ENCODE measurements around the gene CFAP99.

CFAP99 gene

DNA sequence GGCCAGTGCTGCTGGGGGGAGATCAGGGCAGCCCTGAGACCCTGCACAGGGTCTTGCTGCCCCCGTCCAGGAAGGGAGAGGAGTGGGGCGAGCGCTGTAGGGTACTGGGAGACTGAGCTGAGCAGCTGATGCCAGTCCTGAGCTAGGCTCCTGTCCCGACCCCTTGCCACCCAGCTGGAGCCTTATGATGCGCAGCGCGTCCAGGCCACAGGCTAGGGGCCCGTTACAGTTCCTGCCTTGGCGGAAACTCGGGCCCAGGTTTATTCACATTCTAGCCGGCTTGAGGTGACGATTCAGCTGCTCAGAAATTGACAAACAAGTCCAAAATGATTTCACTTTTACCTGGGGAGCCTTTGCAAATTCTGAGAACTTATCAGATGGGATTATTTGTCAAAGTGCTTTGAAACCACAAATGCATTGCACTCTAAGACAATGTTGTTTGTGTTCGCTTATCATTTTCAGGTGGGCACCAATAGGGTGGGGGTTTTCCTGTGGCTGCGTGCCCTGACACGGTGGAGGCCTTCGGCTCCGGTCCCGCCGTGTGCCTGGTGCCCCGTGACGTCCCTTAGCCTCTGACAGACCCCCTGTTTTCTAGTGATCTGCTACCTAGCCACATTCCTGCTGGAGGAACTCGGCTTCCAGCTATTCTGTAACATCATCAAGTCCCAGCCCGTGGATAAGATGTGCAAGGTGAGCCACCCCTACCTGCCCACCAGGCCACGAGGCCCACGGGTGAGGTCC, 18.9 kb downstream of the CFAP99 start:
- H3K4me3 ChIP-seq (ENCODE audit: low read length), result no peak overlapping the region
- DNase-seq (ENCODE audit: low read depth), result no peak
- no peak for TF ChIP-seq CTCF (conservative IDR thresholded peaks at IDR 0.05; ENCODE audit: low read depth, low read length)

DNA sequence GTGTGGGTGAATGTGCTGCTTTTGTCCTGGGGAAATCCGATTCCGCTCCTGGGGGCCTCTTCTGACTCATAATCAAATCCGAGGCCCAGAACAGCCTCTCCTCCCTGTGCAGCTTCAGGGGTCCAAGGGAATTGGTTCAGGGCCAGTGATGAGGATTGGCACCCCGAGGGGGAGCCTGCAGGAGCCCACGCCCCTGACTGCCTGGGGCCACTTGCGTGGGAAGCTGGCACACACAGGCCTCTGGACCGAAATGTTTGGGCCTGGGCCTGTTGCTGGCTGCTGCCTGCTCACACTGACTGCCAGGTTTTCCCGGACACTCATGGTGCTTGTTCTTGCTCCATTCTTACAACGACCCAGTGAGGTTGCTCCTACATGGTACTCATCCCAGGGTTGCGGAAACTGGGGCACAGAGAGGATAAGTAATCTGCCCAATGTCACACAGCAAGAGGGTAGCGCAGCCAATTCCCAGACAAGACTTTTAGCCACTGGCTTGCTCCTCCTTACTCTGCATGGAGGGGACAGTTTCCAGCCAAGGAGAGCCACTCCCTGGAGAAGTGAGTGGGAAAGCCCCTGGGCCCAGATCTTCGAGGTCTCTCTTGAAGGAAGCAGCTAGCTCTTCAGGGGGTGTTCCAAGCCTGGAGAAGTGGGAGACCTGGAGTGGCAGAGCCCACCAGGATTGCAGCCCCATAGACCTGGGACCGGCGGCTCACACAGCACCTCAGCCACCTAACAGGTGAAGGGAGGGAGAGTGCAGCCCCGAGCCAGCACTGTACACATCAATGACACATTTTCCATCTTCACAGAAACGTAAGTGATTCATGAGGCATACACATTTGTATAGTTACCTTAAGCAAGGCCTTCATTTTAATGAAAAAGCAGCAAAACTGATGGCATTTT, 20.3 kb downstream of the CFAP99 start:
- no peak for DNase-seq (ENCODE audit: low read depth)
- H3K4me3 ChIP-seq (ENCODE audit: low read length), result no peak overlapping the region
- TF ChIP-seq CTCF (conservative IDR thresholded peaks at IDR 0.05; ENCODE audit: low read depth, low read length), result no peak

GRCh38 chr4:2441393-2442174, 22.8 kb downstream of the CFAP99 start:
- no peak overlapping the region for H3K4me3 ChIP-seq (ENCODE audit: low read length)
- TF ChIP-seq CTCF (conservative IDR thresholded peaks at IDR 0.05; ENCODE audit: low read depth, low read length), result peak; percentile 95
- peak; percentile 37 for DNase-seq (ENCODE audit: low read depth)

DNA sequence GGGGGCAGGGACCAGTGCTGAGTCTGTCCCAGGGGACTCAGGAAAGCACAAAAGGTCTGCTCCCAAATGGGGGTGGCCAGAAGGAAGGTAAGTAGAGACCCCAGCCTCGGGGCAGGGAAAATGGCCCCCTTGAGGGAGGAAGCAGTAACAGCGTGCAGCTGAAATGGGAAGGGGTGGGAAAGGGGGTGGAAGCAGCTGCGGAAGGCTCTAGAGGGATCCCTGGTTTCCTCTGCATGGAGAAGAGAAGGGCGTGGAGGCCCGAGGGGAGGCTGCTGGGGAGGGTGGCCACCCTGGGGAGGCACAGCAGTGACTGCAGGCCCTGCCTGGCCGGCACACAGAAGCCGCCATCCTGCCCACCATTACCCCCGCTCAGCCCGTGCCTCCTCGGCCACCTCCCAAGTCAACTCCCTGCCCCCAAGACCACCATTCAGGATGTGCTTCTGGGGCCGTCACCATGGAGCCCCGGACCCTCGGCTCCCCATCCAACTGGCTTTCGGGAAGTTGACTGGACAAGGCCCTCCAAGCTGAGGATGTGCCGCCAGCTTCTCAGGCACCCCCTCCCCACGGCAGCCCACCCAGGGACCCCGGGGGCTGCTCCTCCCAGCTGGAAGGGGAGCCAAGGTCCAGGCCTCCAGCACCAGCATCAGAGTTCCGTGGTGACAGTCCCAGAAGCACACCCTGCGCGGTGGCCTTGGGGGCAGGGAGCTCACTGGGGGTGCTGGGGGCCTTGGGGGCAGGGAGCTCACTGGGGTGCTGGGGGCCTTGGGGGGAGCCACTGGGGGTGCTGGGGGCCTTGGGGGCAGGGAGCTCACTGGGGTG, 23.6 kb downstream of the CFAP99 start:
- no peak for DNase-seq (ENCODE audit: low read depth)
- TF ChIP-seq CTCF (conservative IDR thresholded peaks at IDR 0.05; ENCODE audit: low read depth, low read length), result no peak

GRCh38 chr4:2443061-2443730, 24.4 kb downstream of the CFAP99 start:
- no peak overlapping the region for H3K4me3 ChIP-seq (ENCODE audit: low read length)
- TF ChIP-seq CTCF (conservative IDR thresholded peaks at IDR 0.05; ENCODE audit: low read depth, low read length), result no peak
- DNase-seq (ENCODE audit: low read depth), result no peak

More for the DNA sequence above, 23.6 kb downstream of the CFAP99 start:
- H3K4me3 ChIP-seq (ENCODE audit: low read length), result no peak overlapping the region
